H4 (cell line): ENCODE data around the gene BSX. TPM values are rescaled to one million over a fixed set of nuclear protein-coding genes. Genes with fewer than 3 reads are reported as not detected.

Source experiments
- DNase-seq: peaks from one replicate; pipeline ENCODE4 v3.0.0-alpha.2; 2015; ENCODE audit warnings: low spot score
- total RNA-seq: library from RNA; depleted of rRNA; stranded (reverse); fragments of >200 nt; shearing (Covaris generic); gene quantifications from 2 replicates; pipeline ENCODE4 v1.2.3, GENCODE V29; 2014; rRNA removed

Gene BSX
- 0.31 TPM in 1 of 2 replicates, not detected in the other for total RNA-seq

DNA sequence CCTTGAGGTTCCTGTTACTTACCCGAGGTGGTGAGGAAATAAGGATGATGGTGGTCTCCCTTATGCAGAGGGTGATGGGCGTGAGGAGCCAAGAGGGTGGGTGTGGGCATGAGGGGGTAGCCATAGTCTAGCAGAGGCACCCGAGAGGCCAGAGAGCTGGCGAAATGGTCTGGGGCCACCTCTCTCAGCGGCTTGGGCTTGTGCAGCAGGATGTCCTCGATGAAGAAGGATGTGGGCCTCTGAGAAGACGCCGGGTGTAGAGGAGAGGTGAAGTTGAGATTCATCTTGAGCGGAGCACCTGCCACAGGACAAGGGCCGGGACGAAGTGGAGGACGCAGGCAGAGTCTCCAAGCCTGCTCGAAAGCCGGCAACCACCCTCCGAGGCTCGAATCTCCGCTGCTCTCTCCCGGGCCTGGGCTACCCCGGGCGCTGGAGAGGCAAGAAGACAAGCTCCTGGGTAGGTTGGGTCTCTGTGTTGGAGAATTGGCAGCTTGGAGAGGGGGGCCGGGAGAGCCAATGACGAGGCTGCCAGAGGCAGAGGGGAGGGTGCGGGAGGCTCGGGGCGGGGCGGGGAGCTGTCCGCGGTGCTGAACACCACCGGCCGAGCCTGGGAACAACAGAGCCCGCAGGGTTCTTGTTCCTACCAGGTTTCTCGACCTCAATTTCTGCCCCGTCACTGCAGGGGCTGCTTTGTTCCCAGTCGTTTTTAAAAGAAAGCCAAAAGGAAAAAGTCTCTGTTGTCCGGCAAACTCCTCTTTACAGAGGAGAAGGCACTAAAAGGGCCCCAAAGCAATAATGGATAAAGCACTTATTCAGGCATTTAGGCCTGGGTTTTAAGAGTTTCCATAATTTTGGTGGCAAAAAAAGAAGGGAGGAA, at the start of gene BSX:
TSS of gene BSX (minus strand) at position 447 of the 877 bp plus-strand sequence. CDS start at position 284, 163 bp downstream.
- peak; percentile 25 for DNase-seq

DNA sequence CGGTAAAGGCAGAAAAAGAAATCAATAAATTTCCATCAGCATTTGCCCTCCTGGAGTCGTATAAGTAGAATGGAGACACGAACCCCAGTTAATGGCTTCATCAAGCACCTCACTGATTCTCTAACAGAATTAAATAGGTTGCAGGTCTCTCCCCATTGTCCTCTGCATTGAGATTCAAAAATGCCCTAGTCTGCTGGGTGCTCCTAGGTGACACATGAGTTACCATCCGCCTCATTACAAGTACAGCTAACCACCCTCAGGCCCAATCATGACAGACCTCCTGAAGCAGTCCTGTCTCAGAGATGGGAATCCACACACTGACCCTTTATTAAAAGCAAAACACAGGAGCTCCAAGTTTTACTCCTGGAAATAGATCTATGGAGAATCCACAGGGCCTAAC, 48.9 kb upstream of the BSX start:
- DNase-seq = no peak

DNA sequence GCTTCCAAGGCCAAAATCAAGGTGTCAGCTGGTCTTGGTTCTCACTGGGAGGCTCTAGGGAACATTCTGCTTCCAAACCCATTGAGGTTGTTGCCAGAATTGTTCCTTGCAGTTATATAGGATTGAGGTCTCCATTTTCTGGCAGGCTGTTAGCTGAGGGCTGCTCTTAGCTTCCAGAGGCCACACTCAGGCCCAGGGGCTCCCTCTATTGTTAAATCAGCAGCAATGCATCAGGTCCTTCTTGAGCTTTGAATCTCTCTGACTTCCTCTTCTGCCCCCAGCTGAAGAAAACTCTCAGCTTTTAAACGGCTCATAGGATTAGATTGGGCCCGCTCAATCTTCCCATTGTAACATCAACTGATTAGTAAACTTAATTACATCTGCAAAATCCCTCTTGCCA, 39.3 kb upstream of the BSX start:
- peak; percentile 56 for DNase-seq

DNA sequence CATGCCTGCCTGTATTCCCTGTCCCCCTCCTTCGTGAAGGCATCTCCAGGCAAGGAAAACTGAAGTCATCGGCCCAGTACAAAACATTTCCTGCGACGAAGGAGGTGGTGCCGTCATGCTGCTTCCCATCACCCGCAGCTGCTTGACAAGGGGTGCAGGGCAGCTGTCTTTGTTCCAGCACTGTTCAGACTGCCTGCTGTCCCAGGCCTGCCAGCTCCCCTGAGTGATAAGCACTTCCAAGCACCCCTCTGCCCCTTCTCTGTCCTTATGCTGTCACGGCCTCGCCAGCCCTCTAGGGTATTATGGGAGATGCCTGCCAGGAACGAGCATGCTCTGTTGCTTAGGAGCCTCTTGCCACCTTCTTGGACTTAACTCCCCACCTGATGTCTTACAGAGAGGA, 37.1 kb upstream of the BSX start:
- DNase-seq = no peak

- DNase-seq = no peak
These were observed 29.9 kb upstream of the BSX start for GRCh38 chr11:123011510-123011909.

- no peak for DNase-seq
These were observed 25.4 kb upstream of the BSX start for GRCh38 chr11:123006860-123007542.

DNA sequence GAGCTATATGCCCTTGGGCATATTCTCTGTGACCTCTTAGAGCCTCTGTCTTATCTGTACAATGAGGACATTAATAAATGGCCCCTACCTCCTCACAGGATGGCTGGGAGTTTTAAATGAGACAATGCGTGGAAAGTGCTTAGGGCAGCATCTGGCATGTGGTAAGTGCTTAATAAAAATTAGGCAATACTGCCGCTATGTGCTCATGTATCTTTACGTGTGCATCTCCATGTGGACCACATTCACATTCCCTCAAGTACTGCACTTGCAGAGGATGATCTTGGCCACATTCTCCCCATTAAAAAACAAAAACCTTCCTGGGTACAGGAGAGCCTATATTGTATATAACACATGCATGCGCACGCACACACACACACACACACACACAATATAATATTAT, 19.1 kb upstream of the BSX start:
- no peak for DNase-seq

GRCh38 chr11:122998727-122999366, 17.2 kb upstream of the BSX start:
- DNase-seq = no peak

GRCh38 chr11:122995526-122995925, 13.9 kb upstream of the BSX start:
- no peak for DNase-seq

DNA sequence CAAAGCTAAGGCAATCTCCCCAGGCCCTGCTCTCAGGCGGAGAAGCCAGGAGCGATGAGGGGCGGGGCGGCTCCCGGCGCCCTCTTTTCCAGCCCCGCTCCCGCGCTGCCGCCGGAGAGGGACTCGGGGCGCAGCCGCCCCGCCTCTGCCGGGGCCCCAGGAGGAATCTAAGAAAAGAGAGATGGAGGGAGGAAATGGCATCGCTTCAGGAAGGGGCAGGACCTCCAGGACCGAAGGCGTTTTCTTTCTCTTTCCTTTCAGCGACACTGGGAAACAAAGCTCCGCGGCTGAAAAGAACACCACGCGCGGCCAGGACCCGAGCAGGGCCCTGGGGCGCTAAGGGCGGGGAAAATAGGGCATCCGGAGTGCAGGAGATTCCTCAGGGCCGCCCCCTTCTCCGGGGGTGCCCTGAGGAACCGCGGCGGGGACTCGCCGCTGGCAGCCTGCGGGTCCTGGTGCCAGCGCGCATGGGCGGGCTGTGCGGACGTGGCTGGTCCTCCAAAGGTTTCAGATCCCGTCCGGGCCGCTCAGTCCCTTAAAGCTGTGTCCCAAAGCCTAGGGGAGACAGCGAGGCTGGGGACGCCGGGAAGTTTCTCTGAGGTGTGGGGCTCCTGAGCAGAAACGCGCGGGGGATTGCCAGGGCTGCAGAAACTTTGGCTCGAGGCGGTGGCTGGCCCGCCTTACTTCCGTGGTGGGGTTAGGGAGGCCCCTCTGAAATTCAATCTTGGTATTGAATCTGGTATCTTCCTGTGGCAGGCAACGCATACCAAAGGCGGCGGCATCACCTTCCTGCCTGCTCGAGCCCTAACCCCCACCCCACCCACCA, 2.8 kb upstream of the BSX start:
- peak; percentile 11 for DNase-seq

GRCh38 chr11:122983438-122984185, 2.0 kb upstream of the BSX start:
- no peak for DNase-seq

GRCh38 chr11:122979815-122980595, 1.6 kb downstream of the BSX start:
- no peak for DNase-seq

- no peak for DNase-seq
These were observed 2.4 kb downstream of the BSX start for GRCh38 chr11:122979103-122979814.

- no peak for DNase-seq
These were observed 3.4 kb downstream of the BSX start for GRCh38 chr11:122978299-122978620.

- DNase-seq = no peak
These were observed 4.0 kb downstream of the BSX start for GRCh38 chr11:122977470-122978298.

DNA sequence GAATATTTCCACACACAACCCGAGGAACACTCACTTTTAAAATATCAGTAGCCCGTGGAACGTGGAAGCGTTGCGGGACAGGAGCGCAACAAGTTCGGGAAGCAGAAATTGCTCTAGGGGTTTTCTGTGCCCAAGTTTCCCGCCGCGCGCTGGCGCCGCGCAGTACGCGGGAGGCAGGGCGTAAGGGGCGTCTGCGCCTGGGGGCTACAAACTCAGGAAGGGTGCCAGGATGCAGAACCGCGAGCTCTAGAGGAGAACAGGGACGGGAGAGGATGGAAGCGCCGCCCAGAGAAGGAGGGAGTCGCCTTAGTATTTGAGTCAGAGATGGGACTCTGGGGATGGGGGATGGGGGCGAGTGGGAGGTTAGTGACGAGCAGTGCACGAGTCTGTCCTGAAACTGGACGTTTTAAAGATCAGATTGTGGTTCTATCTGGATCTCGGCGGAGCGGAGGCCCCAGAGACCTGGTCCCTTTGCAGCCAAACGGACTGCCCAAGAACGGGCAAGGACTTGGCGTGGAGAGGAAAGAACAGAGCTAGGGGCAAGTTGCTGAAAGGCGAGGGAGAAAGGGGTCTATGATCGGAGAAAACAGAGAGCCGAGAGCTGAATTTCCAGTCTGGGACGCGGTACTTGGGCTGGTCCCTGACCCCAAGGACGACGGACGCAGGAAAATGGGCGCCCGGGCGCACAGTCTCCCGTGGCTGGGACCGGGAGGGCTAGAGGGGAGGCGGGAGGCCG, 4.7 kb downstream of the BSX start:
- DNase-seq = no peak

DNA sequence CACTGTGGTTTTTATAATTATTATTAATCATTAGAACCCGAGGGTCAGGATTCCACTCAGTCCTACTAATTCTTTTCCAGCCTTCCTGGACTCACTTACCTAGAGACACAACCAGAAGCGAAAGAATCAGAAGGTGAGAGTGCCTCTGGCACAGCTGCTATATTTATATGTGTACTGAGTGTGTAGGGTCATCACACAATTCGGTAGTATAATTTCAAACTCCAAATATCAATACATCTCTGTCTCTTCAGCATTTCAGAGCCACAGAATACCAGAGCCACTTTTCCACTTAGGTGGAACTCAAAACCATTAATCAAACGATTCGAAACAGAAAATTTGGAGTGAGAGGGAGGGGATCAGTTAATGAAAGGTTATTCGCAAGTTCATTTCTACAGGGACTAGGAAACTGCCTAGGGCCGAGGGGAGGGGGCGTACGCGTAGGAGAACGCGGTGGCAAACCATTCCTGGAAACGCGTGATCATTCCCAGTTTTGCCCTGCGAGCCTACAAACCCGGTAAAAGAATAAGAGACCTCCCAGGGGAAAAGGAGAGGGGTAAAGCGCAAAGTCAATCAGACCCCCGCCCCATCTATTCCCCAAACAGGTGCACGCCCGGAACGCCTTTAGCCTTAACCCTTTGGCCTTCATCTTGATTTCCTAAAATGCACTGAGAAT, 5.4 kb downstream of the BSX start:
- DNase-seq = no peak
